Choroid plexus epithelial cell (primary cell): ENCODE results near the gene VIL1.

ENCODE experiments used
- DNase-seq: peaks from one replicate; pipeline ENCODE4 v3.0.0-alpha.2; 2010; ENCODE audit warnings: low read depth
- H3K4me3 ChIP-seq: 2 replicates; pipeline ENCODE4 v1.5.1; 2011; ENCODE audit warnings: low read depth, mild to moderate bottlenecking, control low read depth, low read length, moderate library complexity
- CTCF ChIP-seq: conservative IDR thresholded peaks from 2 replicates; pipeline ENCODE4 v1.5.1; 2011; ENCODE audit warnings: low read depth, mild to moderate bottlenecking, control low read depth, inconsistent platforms, low read length, moderate library complexity

Gene VIL1

GRCh38 chr2:218474527-218474926, 55.6 kb downstream of the VIL1 start:
- no peak overlapping the region for H3K4me3 ChIP-seq
- no peak for TF ChIP-seq CTCF
- peak; percentile 18 for DNase-seq

- H3K4me3 ChIP-seq: no peak overlapping the region
- DNase-seq: peak; percentile 71
- TF ChIP-seq CTCF: no peak
These were observed 57.8 kb downstream of the VIL1 start for GRCh38 chr2:218476676-218477075.

- H3K4me3 ChIP-seq: no peak overlapping the region
- no peak for TF ChIP-seq CTCF
- DNase-seq: no peak
These were observed 58.3 kb downstream of the VIL1 start for GRCh38 chr2:218477247-218477646.

- no peak for TF ChIP-seq CTCF
- no peak for DNase-seq
- H3K4me3 ChIP-seq: no peak overlapping the region
These were observed 59.6 kb downstream of the VIL1 start for GRCh38 chr2:218478544-218478943.

- TF ChIP-seq CTCF: no peak
- DNase-seq: no peak
- H3K4me3 ChIP-seq: no peak overlapping the region
These were observed 60.7 kb downstream of the VIL1 start for GRCh38 chr2:218479595-218479994.

DNA sequence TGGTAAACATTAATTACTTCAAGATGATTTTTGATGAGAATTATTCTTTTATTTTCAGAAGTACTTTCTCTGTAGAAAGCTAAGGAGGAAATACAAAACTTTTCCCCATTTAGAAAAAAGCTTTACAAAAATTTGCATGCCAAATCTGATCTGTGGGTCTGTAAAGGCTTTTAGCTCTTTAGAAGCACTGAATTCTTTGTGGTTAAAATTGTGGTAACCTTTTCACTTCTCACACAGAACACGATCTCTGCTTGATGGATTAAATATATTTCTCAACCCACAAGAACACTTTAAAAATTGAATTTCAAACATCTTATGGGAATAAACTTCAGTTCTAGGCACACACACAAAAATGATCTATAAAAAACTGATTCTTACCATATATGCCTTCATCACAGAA, 63.7 kb downstream of the VIL1 start:
- TF ChIP-seq CTCF: no peak
- DNase-seq: peak; percentile 64
- no peak overlapping the region for H3K4me3 ChIP-seq

GRCh38 chr2:218485986-218486667, 67.2 kb downstream of the VIL1 start:
- DNase-seq: no peak
- TF ChIP-seq CTCF: no peak
- no peak overlapping the region for H3K4me3 ChIP-seq
